HAP-1 (cell line): ENCODE measurements around the gene RIN3.
A peak's percentile ranks its signal among the peaks of the same experiment; 100 is the strongest.
"Not testable (repeated sequence)": the region's sequence is repeated elsewhere in the genome, so short reads cannot be mapped to it uniquely, and the experiment has no call there.

ENCODE experiments used
- DNase-seq, 2 experiments: peaks; one replicate each; pipeline ENCODE4 v3.0.0-alpha.2; 2016 to 2020; ENCODE audit warnings: low spot score in 2 of 2
- H3K27me3 ChIP-seq: fragments of 250-450 bp; sonication (Bioruptor Pico); 2 replicates; pipeline ENCODE4 v1.5.1; 2020; ENCODE audit warnings: low read depth, mild to moderate bottlenecking, moderate library complexity
- H3K36me3 ChIP-seq: fragments of 250-450 bp; sonication (Bioruptor Pico); replicated peaks from 2 replicates; pipeline ENCODE4 v1.5.1; 2020; ENCODE audit warnings: mild to moderate bottlenecking
- H3K4me1 ChIP-seq: fragments of 250-450 bp; sonication (Bioruptor Pico); 2 replicates; pipeline ENCODE4 v1.5.1; 2020; ENCODE audit warnings: mild to moderate bottlenecking
- H3K4me3 ChIP-seq: fragments of 250-450 bp; sonication (Bioruptor Pico); 2 replicates; pipeline ENCODE4 v1.5.1; 2020; ENCODE audit warnings: mild to moderate bottlenecking, moderate library complexity
- H3K9me3 ChIP-seq: fragments of 250-450 bp; sonication (Bioruptor Pico); 2 replicates; pipeline ENCODE4 v1.5.1; 2020; ENCODE audit warnings: mild to moderate bottlenecking, moderate library complexity
- in situ Hi-C: fragments of 300-500 bp; cut with MboI; formaldehyde crosslinking; loops from 3 replicates; pipeline ENCODE4 v1.14.3; 2020; ENCODE audit warnings: low sequenced_read_pairs, inconsistent platforms, mixed read lengths

RIN3 gene

GRCh38 chr14:92677087-92677668, 163.6 kb downstream of the RIN3 start:
- H3K4me3 ChIP-seq = no peak overlapping the region
- no peaks in the 10 kb centered on the region for H3K9me3 ChIP-seq
- in situ Hi-C loops = loop anchor here (25.0 kb wide), 1 partner anchor 540 kb away; no protein-coding TSS in a partner anchor
- H3K36me3 ChIP-seq = no peaks in the 10 kb centered on the region
- no peaks in the 10 kb centered on the region for H3K27me3 ChIP-seq
- no peaks in the 10 kb centered on the region for H3K4me1 ChIP-seq
- no peak for DNase-seq

GRCh38 chr14:92677955-92678354, 164.4 kb downstream of the RIN3 start:
- H3K4me3 ChIP-seq = no peak overlapping the region
- in situ Hi-C loops = loop anchor here (25.0 kb wide), 1 partner anchor 541 kb away; no protein-coding TSS in a partner anchor
- no peaks in the 10 kb centered on the region for H3K9me3 ChIP-seq
- H3K27me3 ChIP-seq = no peaks in the 10 kb centered on the region
- DNase-seq = no peak
- H3K4me1 ChIP-seq = no peaks in the 10 kb centered on the region
- H3K36me3 ChIP-seq = no peaks in the 10 kb centered on the region

GRCh38 chr14:92678766-92679165, 165.2 kb downstream of the RIN3 start:
- H3K4me3 ChIP-seq = no peak overlapping the region
- H3K9me3 ChIP-seq = no peaks in the 10 kb centered on the region
- no peaks in the 10 kb centered on the region for H3K27me3 ChIP-seq
- no peak for DNase-seq
- no peaks in the 10 kb centered on the region for H3K4me1 ChIP-seq
- no peaks in the 10 kb centered on the region for H3K36me3 ChIP-seq
- in situ Hi-C loops = loop anchor here (25.0 kb wide), 1 partner anchor 541 kb away; no protein-coding TSS in a partner anchor

- Histone ChIP-seq H3K9me3 (no peaks in the 10 kb centered on the region), H3K27me3 (no peaks in the 10 kb centered on the region), H3K4me1 (no peaks in the 10 kb centered on the region), H3K4me3 (no peak overlapping the region), H3K36me3 (no peaks in the 10 kb centered on the region)
- in situ Hi-C loops = loop anchor here (25.0 kb wide), 1 partner anchor 542 kb away; no protein-coding TSS in a partner anchor
- DNase-seq = no peak
Observed at GRCh38 chr14:92679246-92679645, 165.7 kb downstream of the RIN3 start.

GRCh38 chr14:92680330-92680729, 166.7 kb downstream of the RIN3 start:
- not testable (repeated sequence) for H3K9me3 ChIP-seq, DNase-seq, H3K27me3 ChIP-seq, H3K4me3 ChIP-seq, H3K4me1 ChIP-seq, H3K36me3 ChIP-seq
- in situ Hi-C loops = loop anchor here (25.0 kb wide), 1 partner anchor 543 kb away; no protein-coding TSS in a partner anchor

GRCh38 chr14:92680781-92681650, 167.4 kb downstream of the RIN3 start:
- DNase-seq = peak; percentile 71 to 77
- in situ Hi-C loops = loop anchor here (25.0 kb wide), 1 partner anchor 544 kb away; no protein-coding TSS in a partner anchor
- H3K4me1 ChIP-seq = no peaks in the 10 kb centered on the region
- H3K36me3 ChIP-seq = no peaks in the 10 kb centered on the region
- no peak overlapping the region for H3K4me3 ChIP-seq
- no peaks in the 10 kb centered on the region for H3K27me3 ChIP-seq
- H3K9me3 ChIP-seq = no peaks in the 10 kb centered on the region

- H3K9me3 ChIP-seq = no peaks in the 10 kb centered on the region
- in situ Hi-C loops = loop anchor here (25.0 kb wide), 1 partner anchor 546 kb away; no protein-coding TSS in a partner anchor
- DNase-seq = no peak
- no peaks in the 10 kb centered on the region for H3K4me1 ChIP-seq
- H3K4me3 ChIP-seq = no peak overlapping the region
- H3K36me3 ChIP-seq = no peaks in the 10 kb centered on the region
- no peaks in the 10 kb centered on the region for H3K27me3 ChIP-seq
Observed at GRCh38 chr14:92683041-92683440, 169.5 kb downstream of the RIN3 start.

GRCh38 chr14:92684801-92685560, 171.4 kb downstream of the RIN3 start:
- in situ Hi-C loops = loop anchor here (25.0 kb wide), 1 partner anchor 548 kb away; no protein-coding TSS in a partner anchor
- H3K4me1 ChIP-seq = no peaks in the 10 kb centered on the region
- no peaks in the 10 kb centered on the region for H3K9me3 ChIP-seq
- H3K36me3 ChIP-seq = no peaks in the 10 kb centered on the region
- DNase-seq = peak in 1 of 2 experiments; percentile 43
- no peaks in the 10 kb centered on the region for H3K27me3 ChIP-seq
- H3K4me3 ChIP-seq = no peak overlapping the region

GRCh38 chr14:92685784-92686355, 172.3 kb downstream of the RIN3 start:
- Histone ChIP-seq H3K27me3 (no peaks in the 10 kb centered on the region), H3K4me1 (no peaks in the 10 kb centered on the region), H3K36me3 (no peaks in the 10 kb centered on the region), H3K9me3 (no peaks in the 10 kb centered on the region), H3K4me3 (no peak overlapping the region)
- no peak for DNase-seq
- in situ Hi-C loops = loop anchor here (25.0 kb wide), 1 partner anchor 549 kb away; no protein-coding TSS in a partner anchor

- in situ Hi-C loops = loop anchor here (25.0 kb wide), 1 partner anchor 549 kb away; no protein-coding TSS in a partner anchor
- DNase-seq = no peak
- no peaks in the 10 kb centered on the region for H3K27me3 ChIP-seq
- no peaks in the 10 kb centered on the region for H3K9me3 ChIP-seq
- H3K36me3 ChIP-seq = no peaks in the 10 kb centered on the region
- no peaks in the 10 kb centered on the region for H3K4me1 ChIP-seq
- no peak overlapping the region for H3K4me3 ChIP-seq
Observed at GRCh38 chr14:92686411-92686899, 172.9 kb downstream of the RIN3 start.

- H3K27me3 ChIP-seq = no peaks in the 10 kb centered on the region
- H3K9me3 ChIP-seq = no peaks in the 10 kb centered on the region
- no peaks in the 10 kb centered on the region for H3K36me3 ChIP-seq
- no peaks in the 10 kb centered on the region for H3K4me1 ChIP-seq
- in situ Hi-C loops = loop anchor here (25.0 kb wide), 1 partner anchor 550 kb away; no protein-coding TSS in a partner anchor
- H3K4me3 ChIP-seq = no peak overlapping the region
- peak; percentile 63 to 89 for DNase-seq
Observed at GRCh38 chr14:92686900-92687427, 173.4 kb downstream of the RIN3 start.

GRCh38 chr14:92687681-92688433, 174.3 kb downstream of the RIN3 start:
- Histone ChIP-seq H3K4me3 (no peak overlapping the region), H3K4me1 (no peaks in the 10 kb centered on the region), H3K9me3 (no peaks in the 10 kb centered on the region), H3K36me3 (no peaks in the 10 kb centered on the region), H3K27me3 (no peaks in the 10 kb centered on the region)
- DNase-seq = no peak
- in situ Hi-C loops = loop anchor here (25.0 kb wide), 1 partner anchor 551 kb away; no protein-coding TSS in a partner anchor
